Coronary artery (tissue), 2 donors: ENCODE data around the gene RPS29.

Experiments
- DNase-seq: peaks from one replicate; pipeline ENCODE4 v3.0.0-alpha.2; 2017; ENCODE audit warnings: low spot score
- H3K27ac ChIP-seq, 2 donors: fragments of 200-600 bp; sonication (generic); one replicate each; pipeline ENCODE4 v1.5.1; 2016 to 2019
- H3K4me3 ChIP-seq: fragments of 200-600 bp; sonication (generic); 2 replicates; pipeline ENCODE4 v1.5.1; 2016; ENCODE audit warnings: mild to moderate bottlenecking, moderate library complexity
- CTCF ChIP-seq: fragments of 200-600 bp; sonication (generic); IDR thresholded peaks from one replicate; pipeline ENCODE4 v1.5.1; 2019; ENCODE audit warnings: antibody characterized with exemption

The RPS29 gene

DNA sequence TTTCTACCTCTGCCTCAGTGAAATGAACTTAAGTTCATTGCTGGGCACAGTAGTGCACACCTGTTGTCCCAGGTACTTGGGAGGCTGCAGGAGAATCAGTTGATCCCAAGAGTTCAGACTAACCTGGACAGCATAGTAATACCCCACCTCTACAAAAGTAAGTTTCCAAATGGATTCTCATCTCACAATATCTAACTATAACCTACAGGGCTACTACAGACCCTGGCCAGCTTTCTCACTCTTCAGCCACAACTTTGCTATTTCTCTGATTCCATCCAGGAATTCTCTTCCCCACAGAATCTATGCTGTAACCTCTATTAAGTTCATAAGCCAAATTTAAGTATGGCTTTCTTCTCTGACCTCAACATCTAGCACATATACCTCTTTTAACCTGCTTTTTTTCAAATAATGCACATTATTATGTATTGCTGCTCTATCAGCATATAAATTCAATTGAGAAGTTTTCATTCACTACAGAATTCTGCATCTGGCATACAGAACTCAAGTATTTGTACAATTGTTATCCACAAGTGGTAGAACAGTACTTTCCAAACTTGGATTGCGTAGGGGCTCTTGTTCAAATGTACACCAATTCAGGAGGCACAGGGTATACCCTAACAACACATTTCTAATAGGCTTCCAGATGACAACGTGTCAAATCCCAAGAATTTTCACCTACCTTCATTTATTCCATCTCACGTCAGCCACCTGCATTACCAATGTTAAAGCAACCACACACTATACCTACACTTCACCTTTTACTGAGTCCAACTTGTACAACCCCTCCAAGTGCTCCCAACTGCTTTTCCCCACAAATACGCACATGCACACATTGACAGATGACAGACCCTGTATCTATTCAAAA, 3.8 kb downstream of the RPS29 start:
- TF ChIP-seq CTCF = no peak
- H3K4me3 ChIP-seq = no peak overlapping the region
- no peak overlapping the region for H3K27ac ChIP-seq
- DNase-seq = no peak

DNA sequence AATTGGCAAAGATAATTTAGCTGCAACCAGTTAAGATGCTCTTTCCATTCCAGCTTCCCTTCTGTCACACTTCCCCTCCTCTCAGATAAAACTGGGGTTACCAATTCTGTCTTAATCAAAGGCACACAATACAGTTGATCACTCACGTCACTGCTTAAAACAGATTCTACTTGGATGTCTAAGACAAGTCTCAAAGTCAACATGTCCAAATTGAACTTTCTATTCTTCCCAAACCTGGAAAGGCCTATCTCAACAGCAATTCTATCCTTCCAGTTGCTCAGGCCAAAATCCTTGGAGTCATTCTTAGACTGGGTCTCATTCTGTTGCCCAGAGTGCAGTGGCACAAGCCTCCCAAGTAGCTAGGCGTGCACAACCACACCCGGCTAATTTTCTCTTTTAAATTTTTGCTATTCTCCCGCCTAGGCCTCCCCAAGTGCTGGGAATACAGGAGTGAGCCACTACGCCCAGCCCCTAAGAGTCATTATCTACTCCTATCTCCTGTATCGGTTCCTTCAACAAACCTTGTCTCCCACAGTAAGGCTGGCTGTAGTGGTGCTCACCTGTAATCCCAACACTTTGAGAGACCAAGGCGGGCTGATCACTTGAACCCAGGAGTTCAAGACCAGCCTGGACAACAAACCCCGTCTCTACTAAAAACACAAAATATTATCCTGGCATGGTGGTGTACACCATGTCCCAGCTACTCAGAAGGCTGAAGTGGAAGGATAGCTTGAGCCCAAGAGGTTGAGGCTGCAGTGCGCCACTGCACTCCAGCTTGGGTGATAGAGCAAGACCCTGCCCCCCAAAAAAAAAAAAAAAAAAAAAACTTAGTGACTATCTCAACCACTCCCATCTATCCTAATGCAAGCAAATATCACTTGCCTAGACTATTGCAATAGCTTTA, 4.7 kb downstream of the RPS29 start:
- Histone ChIP-seq H3K27ac (no peak overlapping the region), H3K4me3 (no peak overlapping the region)
- TF ChIP-seq CTCF = no peak
- no peak for DNase-seq

- H3K27ac ChIP-seq = no peak overlapping the region
- no peak for TF ChIP-seq CTCF
- DNase-seq = no peak
- H3K4me3 ChIP-seq = no peak overlapping the region
These were observed 6.3 kb downstream of the RPS29 start for GRCh38 chr14:49579841-49580240.

DNA sequence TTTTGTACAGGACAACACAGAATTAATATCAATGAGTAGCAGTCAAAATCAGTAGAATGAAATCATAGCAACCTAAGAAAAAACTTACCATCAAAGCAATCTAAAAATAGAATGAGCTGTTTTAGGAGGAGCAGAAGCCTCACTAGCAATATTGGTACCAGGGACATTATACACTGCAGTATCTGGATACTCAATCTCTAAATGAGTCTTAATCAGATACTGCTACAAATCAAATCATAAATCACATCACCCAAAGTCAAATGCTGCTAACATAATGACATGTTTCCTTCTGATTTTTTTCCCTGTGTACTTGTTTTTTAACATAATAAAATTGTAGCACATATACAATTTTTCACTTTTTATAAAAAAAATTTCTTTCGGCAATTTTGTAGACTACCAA, 8.0 kb downstream of the RPS29 start:
- H3K27ac ChIP-seq = no peak overlapping the region
- H3K4me3 ChIP-seq = no peak overlapping the region
- TF ChIP-seq CTCF = no peak
- DNase-seq = no peak

- no peak overlapping the region for H3K27ac ChIP-seq
- H3K4me3 ChIP-seq = no peak overlapping the region
- DNase-seq = no peak
- no peak for TF ChIP-seq CTCF
These were observed 12.1 kb downstream of the RPS29 start for GRCh38 chr14:49574038-49574437.

- DNase-seq = no peak
- no peak overlapping the region for H3K4me3 ChIP-seq
- TF ChIP-seq CTCF = no peak
- no peak overlapping the region for H3K27ac ChIP-seq
These were observed 16.9 kb downstream of the RPS29 start for GRCh38 chr14:49569281-49569680.
